Measurements from ENCODE around the gene MB21D2.

GRCh38 chr3:192827208-192827607 is 90.4 kb downstream of the MB21D2 start:
- TF ChIP-seq POLR2A (IDR thresholded peaks at IDR 0.05) (no peak), CTCF (IDR thresholded peaks at IDR 0.05 in 8 of 11, conservative IDR thresholded peaks at IDR 0.05 in 3 of 11) (no peak)
